Lower lobe of right lung (tissue), 2 donors: Measurements from ENCODE around the gene GPC6. TPM values are rescaled to one million over a fixed set of nuclear protein-coding genes. Genes with fewer than 3 reads are reported as not detected.

Source experiments
- ATAC-seq, 2 donors: fragments of 200-7000 bp; cut with Tn5 transposase; one replicate each; pipeline ENCODE4 v1.9.1; 2020 to 2022; ENCODE audit warnings: mild to moderate bottlenecking in 2 of 2, moderate library complexity in 2 of 2
- DNase-seq: peaks from one replicate; pipeline ENCODE4 v3.0.0-alpha.2; 2020
- H3K27ac ChIP-seq: fragments of 200-600 bp; one replicate; pipeline ENCODE4 v1.8.0; 2022
- H3K27me3 ChIP-seq: fragments of 200-600 bp; one replicate; pipeline ENCODE4 v1.8.0; 2022; ENCODE audit warnings: low read depth
- H3K36me3 ChIP-seq: fragments of 200-600 bp; one replicate; pipeline ENCODE4 v1.8.0; 2022; ENCODE audit warnings: mild to moderate bottlenecking
- H3K4me1 ChIP-seq: fragments of 200-600 bp; one replicate; pipeline ENCODE4 v1.8.0; 2022
- H3K4me3 ChIP-seq: fragments of 200-600 bp; one replicate; pipeline ENCODE4 v1.8.0; 2022; ENCODE audit warnings: mild to moderate bottlenecking
- H3K9me3 ChIP-seq: fragments of 200-600 bp; one replicate; pipeline ENCODE4 v1.8.0; 2022
- intact Hi-C: fragments of 100-400 bp; cut with DNase I; formaldehyde crosslinking; loops from one replicate; pipeline ENCODE4 v1.11.0; 2022
- total RNA-seq: library from RNA; stranded (reverse); fragmentation: NEBNext Ultra II Directional; extraction: Animal tissue kit (Norgen Biotek cat#: 25700); gene quantifications from one replicate; pipeline ENCODE4 v1.2.1, GENCODE V29; 2021
- TF ChIP-seq, protein P1 (sequence below): fragments of 200-600 bp; IDR thresholded peaks from one replicate; pipeline ENCODE4 v1.8.0; 2022; ENCODE audit warnings: antibody characterized with exemption, mild to moderate bottlenecking
- donor health status: DM: no; HTN: yes; CAD: no; lungs with severe emphysema.

Gene GPC6
- total RNA-seq, 1 donor from 2014 or later, result 5.5 TPM

DNA sequence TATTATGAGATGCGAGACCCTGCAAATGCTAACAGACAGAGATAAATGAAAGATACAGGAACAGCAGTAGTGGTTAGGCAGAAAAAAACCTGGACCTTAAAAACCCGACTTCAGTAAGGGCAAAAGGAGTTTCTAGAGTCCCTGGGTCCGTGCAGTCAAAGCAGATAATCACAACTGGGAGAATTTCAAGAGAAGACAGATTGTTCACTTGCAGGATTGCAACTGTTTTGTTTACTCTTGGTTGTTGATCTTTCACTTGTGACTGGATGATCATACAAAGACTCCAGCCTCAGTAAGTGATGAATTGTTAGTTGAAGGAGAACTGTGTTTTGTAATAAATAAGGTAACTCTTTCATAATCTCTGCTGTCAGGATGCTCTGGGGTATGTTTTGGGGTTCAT lies 135.1 kb downstream of the GPC6 start:
- DNase-seq (no peak), ATAC-seq (no peak)
- TF ChIP-seq, protein P1, sequence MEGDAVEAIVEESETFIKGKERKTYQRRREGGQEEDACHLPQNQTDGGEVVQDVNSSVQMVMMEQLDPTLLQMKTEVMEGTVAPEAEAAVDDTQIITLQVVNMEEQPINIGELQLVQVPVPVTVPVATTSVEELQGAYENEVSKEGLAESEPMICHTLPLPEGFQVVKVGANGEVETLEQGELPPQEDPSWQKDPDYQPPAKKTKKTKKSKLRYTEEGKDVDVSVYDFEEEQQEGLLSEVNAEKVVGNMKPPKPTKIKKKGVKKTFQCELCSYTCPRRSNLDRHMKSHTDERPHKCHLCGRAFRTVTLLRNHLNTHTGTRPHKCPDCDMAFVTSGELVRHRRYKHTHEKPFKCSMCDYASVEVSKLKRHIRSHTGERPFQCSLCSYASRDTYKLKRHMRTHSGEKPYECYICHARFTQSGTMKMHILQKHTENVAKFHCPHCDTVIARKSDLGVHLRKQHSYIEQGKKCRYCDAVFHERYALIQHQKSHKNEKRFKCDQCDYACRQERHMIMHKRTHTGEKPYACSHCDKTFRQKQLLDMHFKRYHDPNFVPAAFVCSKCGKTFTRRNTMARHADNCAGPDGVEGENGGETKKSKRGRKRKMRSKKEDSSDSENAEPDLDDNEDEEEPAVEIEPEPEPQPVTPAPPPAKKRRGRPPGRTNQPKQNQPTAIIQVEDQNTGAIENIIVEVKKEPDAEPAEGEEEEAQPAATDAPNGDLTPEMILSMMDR, result no peak
- Histone ChIP-seq H3K36me3 (no peaks in the 10 kb centered on the region), H3K27me3 (no peaks in the 10 kb centered on the region), H3K9me3 (no peaks in the 10 kb centered on the region), H3K4me1 (no peaks in the 10 kb centered on the region), H3K4me3 (no peak overlapping the region), H3K27ac (no peak overlapping the region)
- intact Hi-C loops, result no loop called here

DNA sequence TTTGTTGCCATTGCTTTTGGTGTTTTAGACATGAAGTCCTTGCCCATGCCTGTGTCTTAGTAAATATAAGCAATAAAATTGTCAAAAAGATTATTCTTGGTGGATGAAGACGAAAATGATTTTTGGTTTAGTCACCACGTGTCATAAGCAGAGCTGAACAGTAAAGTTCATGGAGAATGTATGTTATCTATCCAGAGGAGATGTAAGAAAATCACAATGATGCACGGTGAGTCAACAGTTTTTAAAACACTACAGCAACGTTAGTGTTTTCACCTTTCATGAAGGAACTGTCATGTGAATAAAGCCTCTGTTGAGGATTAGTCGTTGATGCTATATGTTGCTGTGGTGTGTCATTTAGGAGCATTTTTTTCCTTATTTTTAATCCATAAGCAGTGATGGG lies 137.6 kb downstream of the GPC6 start:
- TF ChIP-seq, protein P1, result no peak
- Histone ChIP-seq H3K27ac (no peak overlapping the region), H3K4me1 (no peaks in the 10 kb centered on the region), H3K27me3 (no peaks in the 10 kb centered on the region), H3K9me3 (no peaks in the 10 kb centered on the region), H3K4me3 (no peak overlapping the region), H3K36me3 (no peaks in the 10 kb centered on the region)
- intact Hi-C loops, result no loop called here
- ATAC-seq, result no peak
- no peak for DNase-seq

DNA sequence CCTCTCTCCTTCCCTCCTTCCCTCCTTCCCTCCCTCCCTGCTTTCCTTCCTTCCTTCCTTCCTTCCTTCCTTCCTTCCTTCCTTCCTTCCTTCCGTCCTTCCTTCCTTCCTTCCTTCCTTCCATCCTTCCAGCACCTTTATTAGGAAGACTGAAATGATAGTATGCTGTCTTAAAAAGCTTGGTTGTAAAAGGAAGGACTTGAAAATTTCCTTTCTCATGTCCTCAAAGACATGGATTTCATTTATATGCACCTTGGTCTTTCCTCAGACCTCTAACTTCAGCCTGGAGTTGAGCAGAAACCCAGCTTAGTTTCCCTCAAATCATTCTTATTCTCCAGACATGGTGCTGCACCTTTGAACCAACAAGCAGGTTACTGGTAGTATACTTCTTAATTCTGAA lies 141.7 kb downstream of the GPC6 start:
- H3K27me3 ChIP-seq, result no peaks in the 10 kb centered on the region
- ATAC-seq (no peak), DNase-seq (no peak)
- no peak overlapping the region for H3K4me3 ChIP-seq
- no peak overlapping the region for H3K27ac ChIP-seq
- H3K9me3 ChIP-seq, result no peaks in the 10 kb centered on the region
- TF ChIP-seq, protein P1, result no peak
- H3K4me1 ChIP-seq, result no peaks in the 10 kb centered on the region
- intact Hi-C loops, result no loop called here
- H3K36me3 ChIP-seq, result no peaks in the 10 kb centered on the region

DNA sequence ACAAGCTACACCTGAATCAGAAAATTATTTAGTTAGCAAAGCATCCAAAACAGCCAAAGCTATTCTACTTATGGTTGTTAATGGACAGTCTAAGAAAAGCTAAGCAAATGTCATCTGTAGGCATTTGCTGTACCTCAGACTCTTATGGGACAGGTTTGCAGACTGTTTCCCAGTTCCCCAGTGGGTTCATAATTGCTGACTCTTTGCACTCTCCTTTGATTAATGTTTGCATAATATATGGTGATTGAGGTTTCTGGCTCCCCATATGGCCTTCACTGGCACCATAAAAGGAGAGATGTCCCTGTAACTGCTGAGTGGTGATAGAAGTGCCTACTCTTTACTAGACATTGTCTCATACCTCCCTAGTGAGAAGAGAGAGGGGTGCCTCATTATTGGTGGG lies 142.1 kb downstream of the GPC6 start:
- TF ChIP-seq, protein P1, result no peak
- Histone ChIP-seq H3K27me3 (no peaks in the 10 kb centered on the region), H3K36me3 (no peaks in the 10 kb centered on the region), H3K27ac (no peak overlapping the region), H3K9me3 (no peaks in the 10 kb centered on the region), H3K4me3 (no peak overlapping the region), H3K4me1 (no peaks in the 10 kb centered on the region)
- intact Hi-C loops, result no loop called here
- ATAC-seq (no peak), DNase-seq (no peak)

DNA sequence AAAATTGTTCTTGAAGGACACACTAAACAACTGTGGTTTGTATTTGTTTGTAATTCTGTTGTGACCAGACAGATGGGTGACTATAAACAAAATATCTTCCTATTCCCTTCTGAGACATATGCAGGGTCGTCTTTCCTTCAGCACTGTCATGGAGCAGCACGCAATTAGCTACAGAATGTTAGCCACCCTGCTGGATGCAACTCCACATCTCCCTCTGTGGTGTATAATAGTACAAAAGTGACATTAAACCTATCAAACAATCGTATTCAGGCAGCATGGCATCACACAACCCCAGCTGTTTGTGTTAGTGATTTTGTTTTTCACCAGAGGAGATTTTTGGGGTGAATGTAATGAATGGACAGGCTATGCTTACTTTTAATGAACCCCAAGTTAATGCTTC lies 146.2 kb downstream of the GPC6 start:
- ATAC-seq (no peak), DNase-seq (no peak)
- Histone ChIP-seq H3K4me1 (no peaks in the 10 kb centered on the region), H3K27ac (no peak overlapping the region), H3K4me3 (no peak overlapping the region), H3K36me3 (no peaks in the 10 kb centered on the region), H3K9me3 (no peaks in the 10 kb centered on the region), H3K27me3 (no peaks in the 10 kb centered on the region)
- TF ChIP-seq, protein P1, result no peak
- intact Hi-C loops, result no loop called here

DNA sequence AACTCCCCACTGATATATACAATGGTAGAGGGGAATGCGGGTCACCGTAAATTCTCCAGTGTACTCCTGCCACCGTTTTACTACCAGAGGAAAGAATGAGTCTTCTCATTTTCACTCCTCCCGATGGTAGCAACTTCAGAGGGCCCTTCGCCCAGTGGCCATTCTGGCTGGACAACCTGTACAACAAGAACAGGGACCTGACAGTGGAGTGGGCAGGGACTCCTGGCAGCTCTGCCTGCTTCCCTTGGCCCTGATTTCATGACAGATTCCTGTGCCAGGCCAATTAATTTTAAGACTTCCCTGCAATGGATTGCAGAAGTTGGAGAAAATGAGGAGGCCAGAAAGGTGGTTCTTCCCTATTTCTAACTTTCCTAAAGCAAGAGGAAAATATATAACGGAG lies 148.9 kb downstream of the GPC6 start:
- DNase-seq (no peak), ATAC-seq (no peak)
- Histone ChIP-seq H3K36me3 (no peaks in the 10 kb centered on the region), H3K4me3 (no peak overlapping the region), H3K4me1 (no peaks in the 10 kb centered on the region), H3K27ac (no peak overlapping the region), H3K9me3 (no peaks in the 10 kb centered on the region), H3K27me3 (no peaks in the 10 kb centered on the region)
- TF ChIP-seq, protein P1, result no peak
- intact Hi-C loops, result no loop called here
